Mesenchymal stem cell (in vitro differentiated cells and primary cell): Measurements from ENCODE around the gene TRIM2.
A peak's percentile ranks its signal among the peaks of the same experiment; 100 is the strongest.

ENCODE experiments used
- DNase-seq: peaks from one replicate; pipeline ENCODE4 v3.0.0-alpha.2; 2013
- H2AFZ ChIP-seq: one replicate; pipeline ENCODE4 v1.6.1; 2013; ENCODE audit warnings: low read depth, mild to moderate bottlenecking, control low read depth, inconsistent platforms, low read length, moderate library complexity
- H2AK5ac ChIP-seq: 2 replicates; pipeline ENCODE4 v1.6.1; 2013; ENCODE audit warnings: low read length, moderate library complexity, mild to moderate bottlenecking, inconsistent platforms; ENCODE audit not compliant: severe bottlenecking
- H2BK120ac ChIP-seq: one replicate; pipeline ENCODE4 v1.6.1; 2013; ENCODE audit warnings: low read depth, mild to moderate bottlenecking, inconsistent platforms, low read length, moderate library complexity
- H2BK12ac ChIP-seq, 2 experiments: one replicate each; pipeline ENCODE4 v1.6.1; 2013; ENCODE audit warnings: inconsistent platforms in 2 of 2, low read length in 2 of 2, mild to moderate bottlenecking in 2 of 2, moderate library complexity in 2 of 2, control low read depth in 1 of 2
- H2BK15ac ChIP-seq: one replicate; pipeline ENCODE4 v1.6.1; 2013; ENCODE audit warnings: mild to moderate bottlenecking, low read depth, inconsistent platforms; ENCODE audit not compliant: poor library complexity, severe bottlenecking
- H2BK5ac ChIP-seq: 2 replicates; pipeline ENCODE4 v1.6.1; 2013; ENCODE audit warnings: low read depth, mild to moderate bottlenecking, low read length, control low read depth, inconsistent platforms; ENCODE audit not compliant: poor library complexity, severe bottlenecking
- H3K14ac ChIP-seq, 2 experiments: one replicate each; pipeline ENCODE4 v1.6.1; 2013; ENCODE audit warnings: inconsistent platforms in 2 of 2, low read length in 2 of 2, control low read depth in 1 of 2, mild to moderate bottlenecking in 1 of 2, moderate library complexity in 1 of 2
- H3K18ac ChIP-seq, 2 experiments: one replicate each; pipeline ENCODE4 v1.6.1; 2013; ENCODE audit warnings: inconsistent platforms in 2 of 2, low read length in 2 of 2, control low read depth in 1 of 2, low read depth in 1 of 2, mild to moderate bottlenecking in 1 of 2
- H3K23ac ChIP-seq, 2 experiments: one replicate each; pipeline ENCODE4 v1.6.1; 2013; ENCODE audit warnings: inconsistent platforms in 2 of 2, low read length in 2 of 2, mild to moderate bottlenecking in 2 of 2, moderate library complexity in 2 of 2, control low read depth in 1 of 2
- H3K27ac ChIP-seq: 2 replicates; pipeline ENCODE4 v1.5.1; 2013; ENCODE audit warnings: mild to moderate bottlenecking, moderate library complexity, low read length, control low read depth, inconsistent platforms; ENCODE audit not compliant: poor library complexity, severe bottlenecking
- H3K27me3 ChIP-seq, 2 experiments: 2 replicates each; pipeline versions ENCODE4 v1.6.1 to v1.7.0; 2013; ENCODE audit warnings: low read length in 2 of 2, mild to moderate bottlenecking in 2 of 2, moderate library complexity in 2 of 2, control low read depth in 1 of 2, inconsistent platforms in 1 of 2; ENCODE audit not compliant: control insufficient read depth in 1 of 2, insufficient read depth in 1 of 2
- H3K36me3 ChIP-seq, 2 experiments: 2 replicates each; pipeline versions ENCODE4 v1.6.1 to v1.7.0; 2013; ENCODE audit warnings: low read length in 2 of 2, control low read depth in 1 of 2, inconsistent platforms in 1 of 2, low read depth in 1 of 2, mild to moderate bottlenecking in 1 of 2; ENCODE audit not compliant: insufficient read depth in 2 of 2, control insufficient read depth in 1 of 2
- H3K4ac ChIP-seq, 2 experiments: one replicate each; pipeline ENCODE4 v1.6.1; 2013; ENCODE audit warnings: inconsistent platforms in 2 of 2, low read length in 2 of 2, mild to moderate bottlenecking in 2 of 2, moderate library complexity in 2 of 2, control low read depth in 1 of 2, low read depth in 1 of 2
- H3K4me1 ChIP-seq: 2 replicates; pipeline ENCODE4 v1.6.1; 2013; ENCODE audit warnings: low read depth, low read length, control low read depth; ENCODE audit not compliant: control insufficient read depth, insufficient read depth
- H3K4me2 ChIP-seq: 2 replicates; pipeline ENCODE4 v1.6.1; 2013; ENCODE audit warnings: low read length, mild to moderate bottlenecking, inconsistent platforms; ENCODE audit not compliant: poor library complexity, severe bottlenecking
- H3K4me3 ChIP-seq, 2 experiments: 2 replicates each; pipeline versions ENCODE4 v1.5.1 to v1.7.0; 2013; ENCODE audit warnings: low read length in 2 of 2, mild to moderate bottlenecking in 2 of 2, control low read depth in 1 of 2, low read depth in 1 of 2; ENCODE audit not compliant: insufficient read depth in 1 of 2
- H3K79me1 ChIP-seq: replicated peaks from 2 replicates; pipeline ENCODE4 v1.6.1; 2013; ENCODE audit warnings: mild to moderate bottlenecking, control low read depth, low read length, inconsistent platforms; ENCODE audit not compliant: poor library complexity, severe bottlenecking
- H3K9ac ChIP-seq: 2 replicates; pipeline ENCODE4 v1.7.0; 2013; ENCODE audit warnings: mild to moderate bottlenecking, low read length, moderate library complexity
- H3K9me3 ChIP-seq: 2 replicates; pipeline ENCODE4 v1.7.0; 2013; ENCODE audit warnings: mild to moderate bottlenecking, low read length; ENCODE audit not compliant: control insufficient read depth
- H4K8ac ChIP-seq: one replicate; pipeline ENCODE4 v1.6.1; 2013; ENCODE audit warnings: inconsistent platforms, mild to moderate bottlenecking, low read length, moderate library complexity
- H4K91ac ChIP-seq: one replicate; pipeline ENCODE4 v1.6.1; 2013; ENCODE audit warnings: mild to moderate bottlenecking, low read length, inconsistent platforms
- WGBS: methylation state at CpG from one replicate; pipeline ENCODE4 v1.1.7; 2013; ENCODE audit warnings: mixed read lengths; 5-methylcytosine and 5-hydroxymethylcytosine counted together

TRIM2 gene

GRCh38 chr4:153258750-153259149 lies 54.5 kb downstream of the TRIM2 start:
- Histone ChIP-seq H3K9me3 (no peaks in the 10 kb centered on the region), H3K4me1 (peaks cover 6% of the 10 kb centered on the region), H2BK120ac (no peak overlapping the region), H3K18ac (no peak overlapping the region), H2BK12ac (no peak overlapping the region), H2AFZ (no peak overlapping the region), H3K27me3 (no peaks in the 10 kb centered on the region), H3K4me3 (no peak overlapping the region), H3K4me2 (no peak overlapping the region), H3K9ac (no peak overlapping the region), H3K36me3 (no peaks in the 10 kb centered on the region), H3K23ac (no peak overlapping the region), H3K4ac (no peak overlapping the region), H3K14ac (no peak overlapping the region), H2BK15ac (no peak overlapping the region), H4K91ac (no peak overlapping the region), H3K79me1 (peaks cover 46% of the 10 kb centered on the region), H3K27ac (no peak overlapping the region), H2AK5ac (no peak overlapping the region), H4K8ac (no peak overlapping the region), H2BK5ac (no peak overlapping the region)
- DNase-seq = no peak
- whole genome bisulfite sequencing = 88% methylated on average over 1 of the region's 4 CpGs

GRCh38 chr4:153259661-153260060 lies 55.4 kb downstream of the TRIM2 start:
- no peak overlapping the region for H3K27ac ChIP-seq
- no peaks in the 10 kb centered on the region for H3K36me3 ChIP-seq
- 29% methylated on average over 1 of the region's 4 CpGs for WGBS

GRCh38 chr4:153260132-153260531 lies 55.9 kb downstream of the TRIM2 start:
- no peak overlapping the region for H4K8ac ChIP-seq
- H3K27me3 ChIP-seq = no peaks in the 10 kb centered on the region
- peak overlapping the region in 1 of 2 experiments; percentile 30 for H3K18ac ChIP-seq
- peak; percentile 18 for DNase-seq
- H2BK120ac ChIP-seq = no peak overlapping the region
- no peak overlapping the region for H3K27ac ChIP-seq
- H3K36me3 ChIP-seq = no peaks in the 10 kb centered on the region
- H4K91ac ChIP-seq = no peak overlapping the region
- H3K4ac ChIP-seq = no peak overlapping the region
- peaks cover 6% of the 10 kb centered on the region for H3K4me1 ChIP-seq
- H3K9ac ChIP-seq = no peak overlapping the region
- H2BK15ac ChIP-seq = no peak overlapping the region
- no peak overlapping the region for H2BK12ac ChIP-seq
- no peak overlapping the region for H3K14ac ChIP-seq
- no peak overlapping the region for H2BK5ac ChIP-seq
- peaks cover 37% of the 10 kb centered on the region for H3K79me1 ChIP-seq
- H3K4me2 ChIP-seq = no peak overlapping the region
- H2AK5ac ChIP-seq = no peak overlapping the region
- H3K9me3 ChIP-seq = no peaks in the 10 kb centered on the region
- H2AFZ ChIP-seq = no peak overlapping the region
- no peak overlapping the region for H3K23ac ChIP-seq
- H3K4me3 ChIP-seq = no peak overlapping the region
- WGBS = no CpG with 5 or more reads among the region's 3 CpGs

More at GRCh38 chr4:153259661-153260060, 55.4 kb downstream of the TRIM2 start:
- H3K9ac ChIP-seq = no peak overlapping the region
- H3K4me2 ChIP-seq = no peak overlapping the region
- H3K79me1 ChIP-seq = peaks cover 41% of the 10 kb centered on the region
- H4K91ac ChIP-seq = no peak overlapping the region
- H3K4me3 ChIP-seq = no peak overlapping the region
- H2AFZ ChIP-seq = no peak overlapping the region
- DNase-seq = no peak
- H3K23ac ChIP-seq = no peak overlapping the region
- no peak overlapping the region for H3K4ac ChIP-seq
- H2BK15ac ChIP-seq = no peak overlapping the region
- H3K27me3 ChIP-seq = no peaks in the 10 kb centered on the region
- H2BK12ac ChIP-seq = no peak overlapping the region
- H2BK120ac ChIP-seq = no peak overlapping the region
- no peak overlapping the region for H4K8ac ChIP-seq
- H3K4me1 ChIP-seq = peaks cover 6% of the 10 kb centered on the region
- H3K9me3 ChIP-seq = no peaks in the 10 kb centered on the region
- no peak overlapping the region for H2AK5ac ChIP-seq
- no peak overlapping the region for H2BK5ac ChIP-seq
- H3K14ac ChIP-seq = no peak overlapping the region
- no peak overlapping the region for H3K18ac ChIP-seq

- no peak overlapping the region for H3K9ac ChIP-seq
- 79% methylated on average over 3 of the region's 3 CpGs for WGBS
- H3K23ac ChIP-seq = no peak overlapping the region
- H3K4me3 ChIP-seq = no peak overlapping the region
- no peak overlapping the region for H4K91ac ChIP-seq
- H3K36me3 ChIP-seq = no peaks in the 10 kb centered on the region
- H3K27ac ChIP-seq = no peak overlapping the region
- no peak overlapping the region for H3K4me2 ChIP-seq
- H2BK15ac ChIP-seq = no peak overlapping the region
- no peak overlapping the region for H2AK5ac ChIP-seq
- H3K27me3 ChIP-seq = no peaks in the 10 kb centered on the region
- H2BK120ac ChIP-seq = no peak overlapping the region
- DNase-seq = no peak
- H2BK12ac ChIP-seq = no peak overlapping the region
- H3K14ac ChIP-seq = no peak overlapping the region
- H2BK5ac ChIP-seq = no peak overlapping the region
- H3K4me1 ChIP-seq = peaks cover 6% of the 10 kb centered on the region
- no peak overlapping the region for H3K18ac ChIP-seq
- H4K8ac ChIP-seq = no peak overlapping the region
- no peaks in the 10 kb centered on the region for H3K9me3 ChIP-seq
- no peak overlapping the region for H2AFZ ChIP-seq
- no peak overlapping the region for H3K4ac ChIP-seq
- H3K79me1 ChIP-seq = peaks cover 33% of the 10 kb centered on the region
Measured at GRCh38 chr4:153260553-153261300, 56.5 kb downstream of the TRIM2 start.
